ENCODE data around the gene LILRB3.
"Not testable (repeated sequence)": the region's sequence is repeated elsewhere in the genome, so short reads cannot be mapped to it uniquely, and the experiment has no call there.

LILRB3 gene

GRCh38 chr19:54242234-54242633 lies 19.4 kb upstream of the LILRB3 start:
- DNase-seq, result not testable (repeated sequence)

- not testable (repeated sequence) for DNase-seq
Measured at GRCh38 chr19:54240372-54241336, 17.8 kb upstream of the LILRB3 start.

- DNase-seq, result not testable (repeated sequence)
Measured at GRCh38 chr19:54239491-54240371, 16.9 kb upstream of the LILRB3 start.

- DNase-seq, result no peak
Measured at GRCh38 chr19:54233941-54234340, 11.1 kb upstream of the LILRB3 start.

GRCh38 chr19:54231077-54231931 lies 8.5 kb upstream of the LILRB3 start:
- peak; percentile 88 for DNase-seq

- DNase-seq, result no peak
Measured at GRCh38 chr19:54230031-54230430, 7.2 kb upstream of the LILRB3 start.

GRCh38 chr19:54229146-54229545 lies 6.3 kb upstream of the LILRB3 start:
- DNase-seq, result no peak

GRCh38 chr19:54224619-54225018 lies 1.8 kb upstream of the LILRB3 start:
- DNase-seq, result not testable (repeated sequence)

GRCh38 chr19:54223937-54224281 lies 1.1 kb upstream of the LILRB3 start:
- not testable (repeated sequence) for DNase-seq

- DNase-seq, result not testable (repeated sequence)
Measured at GRCh38 chr19:54223277-54223936, 600 bp upstream of the LILRB3 start.

- not testable (repeated sequence) for DNase-seq
Measured at GRCh38 chr19:54221947-54222346, 860 bp downstream of the LILRB3 start.

GRCh38 chr19:54219702-54220101 lies 3.1 kb downstream of the LILRB3 start:
- not testable (repeated sequence) for DNase-seq

- no peak for DNase-seq
Measured at GRCh38 chr19:54218960-54219661, 3.7 kb downstream of the LILRB3 start.

- no peak for DNase-seq
Measured at GRCh38 chr19:54218259-54218658, 4.5 kb downstream of the LILRB3 start.

- not testable (repeated sequence) for DNase-seq
Measured at GRCh38 chr19:54217517-54218247, 5.1 kb downstream of the LILRB3 start.

GRCh38 chr19:54216869-54217268 lies 5.9 kb downstream of the LILRB3 start:
- no peak for DNase-seq

- DNase-seq, result not testable (repeated sequence)
Measured at GRCh38 chr19:54214734-54215133, 8.1 kb downstream of the LILRB3 start.

GRCh38 chr19:54214217-54214616 lies 8.6 kb downstream of the LILRB3 start:
- DNase-seq, result not testable (repeated sequence)

GRCh38 chr19:54211235-54211634 lies 11.6 kb downstream of the LILRB3 start:
- no peak for DNase-seq

GRCh38 chr19:54209811-54210494 lies 12.9 kb downstream of the LILRB3 start:
- no peak for DNase-seq
